Upper lobe of left lung (tissue), 4 donors: ENCODE data around the gene SMG1.
"Not testable (repeated sequence)": the region's sequence is repeated elsewhere in the genome, so short reads cannot be mapped to it uniquely, and the experiment has no call there.

Experiments used
- POLR2A ChIP-seq, 4 donors: fragments of 450-650 bp; IDR thresholded peaks; one replicate each; pipeline ENCODE4 v1.5.1; 2016 to 2017; ENCODE audit warnings: antibody characterized with exemption in 4 of 4, mild to moderate bottlenecking in 2 of 4
- TF ChIP-seq, protein P1 (sequence below), 6 experiments: fragments of 450-650 bp in 4 of 6; fragments of 200-600 bp in 2 of 6; sonication (generic) in 2 of 6; IDR thresholded peaks; one replicate each; pipeline ENCODE4 v1.5.1; 2016 to 2019; ENCODE audit warnings: antibody characterized with exemption in 6 of 6

DNA sequence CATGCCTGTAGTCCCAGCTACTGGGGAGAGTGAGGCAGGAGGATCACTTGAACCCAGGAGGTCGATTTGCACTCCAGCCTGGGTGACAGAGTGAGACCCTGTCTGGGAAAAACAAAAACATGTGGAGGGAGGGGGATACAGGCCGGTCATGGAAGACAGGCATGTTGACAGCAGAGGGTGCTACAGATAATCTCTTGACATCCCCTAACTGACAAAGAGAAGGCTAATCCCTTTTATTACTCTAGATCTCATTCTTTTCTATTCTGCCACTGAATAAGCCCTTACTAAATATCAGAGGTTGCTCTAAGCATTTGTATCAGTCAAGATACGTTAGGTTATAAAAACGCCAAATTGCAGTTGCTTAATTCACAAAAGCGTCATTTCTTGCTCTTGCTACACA is 149.9 kb downstream of the SMG1 start:
- TF ChIP-seq, protein P1, sequence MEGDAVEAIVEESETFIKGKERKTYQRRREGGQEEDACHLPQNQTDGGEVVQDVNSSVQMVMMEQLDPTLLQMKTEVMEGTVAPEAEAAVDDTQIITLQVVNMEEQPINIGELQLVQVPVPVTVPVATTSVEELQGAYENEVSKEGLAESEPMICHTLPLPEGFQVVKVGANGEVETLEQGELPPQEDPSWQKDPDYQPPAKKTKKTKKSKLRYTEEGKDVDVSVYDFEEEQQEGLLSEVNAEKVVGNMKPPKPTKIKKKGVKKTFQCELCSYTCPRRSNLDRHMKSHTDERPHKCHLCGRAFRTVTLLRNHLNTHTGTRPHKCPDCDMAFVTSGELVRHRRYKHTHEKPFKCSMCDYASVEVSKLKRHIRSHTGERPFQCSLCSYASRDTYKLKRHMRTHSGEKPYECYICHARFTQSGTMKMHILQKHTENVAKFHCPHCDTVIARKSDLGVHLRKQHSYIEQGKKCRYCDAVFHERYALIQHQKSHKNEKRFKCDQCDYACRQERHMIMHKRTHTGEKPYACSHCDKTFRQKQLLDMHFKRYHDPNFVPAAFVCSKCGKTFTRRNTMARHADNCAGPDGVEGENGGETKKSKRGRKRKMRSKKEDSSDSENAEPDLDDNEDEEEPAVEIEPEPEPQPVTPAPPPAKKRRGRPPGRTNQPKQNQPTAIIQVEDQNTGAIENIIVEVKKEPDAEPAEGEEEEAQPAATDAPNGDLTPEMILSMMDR (IDR thresholded peaks at IDR 0.05): not testable (repeated sequence)
- TF ChIP-seq POLR2A (IDR thresholded peaks at IDR 0.05): not testable (repeated sequence)
